Neuron (in vitro differentiated cells): ENCODE measurements around the gene MIEF1.
"Not testable (repeated sequence)": the region's sequence is repeated elsewhere in the genome, so short reads cannot be mapped to it uniquely, and the experiment has no call there.

Experiments
- H2AFZ ChIP-seq: one replicate; pipeline ENCODE4 v1.6.1; 2013; ENCODE audit warnings: low read depth, mild to moderate bottlenecking, inconsistent platforms, low read length, moderate library complexity
- H3K27me3 ChIP-seq: one replicate; pipeline ENCODE4 v1.6.1; 2013; ENCODE audit warnings: low read length; ENCODE audit not compliant: insufficient read depth
- H3K36me3 ChIP-seq: one replicate; pipeline ENCODE4 v1.6.1; 2013; ENCODE audit warnings: low read length; ENCODE audit not compliant: insufficient read depth
- H3K4me1 ChIP-seq: one replicate; pipeline ENCODE4 v1.6.1; 2013; ENCODE audit warnings: low read length; ENCODE audit not compliant: insufficient read depth
- H3K4me3 ChIP-seq: 2 replicates; pipeline ENCODE4 v1.5.1; 2013; ENCODE audit warnings: mild to moderate bottlenecking, low read length, moderate library complexity
- H3K9me3 ChIP-seq: one replicate; pipeline ENCODE4 v1.6.1; 2013; ENCODE audit warnings: low read length

Gene MIEF1

DNA sequence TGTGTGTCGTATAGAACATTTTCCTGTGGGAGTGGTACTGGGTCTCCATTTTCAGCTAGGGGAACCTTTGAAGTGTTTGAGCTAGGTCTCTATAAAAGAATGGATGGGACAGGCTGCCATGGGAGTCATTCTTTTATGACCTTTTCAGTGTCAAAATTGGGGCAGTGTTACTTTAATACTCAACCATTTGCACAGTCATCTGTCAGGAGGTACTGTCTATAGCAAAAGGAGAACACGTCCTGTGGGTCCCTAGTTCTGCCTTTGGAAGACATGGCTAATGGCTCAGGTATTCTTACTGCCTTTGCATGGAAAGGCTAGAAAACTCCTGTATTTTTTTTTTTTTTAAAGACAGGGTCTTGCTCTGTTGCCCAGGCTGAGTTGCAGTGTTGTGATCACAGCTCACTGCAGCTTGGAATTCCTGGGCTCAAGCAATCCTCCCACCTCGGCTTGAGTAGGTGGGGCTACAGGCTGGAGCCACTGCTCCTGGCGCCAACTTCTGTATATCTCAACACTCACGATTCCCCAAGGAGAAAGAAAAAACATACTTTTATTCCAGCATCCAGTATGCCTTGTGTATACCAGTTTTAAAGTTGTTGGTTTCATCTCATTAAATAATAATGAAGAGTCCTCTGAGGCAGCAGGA, 16.2 kb downstream of the MIEF1 start:
- no peaks in the 10 kb centered on the region for H3K9me3 ChIP-seq
- peak overlapping the region; percentile 96 for H3K4me3 ChIP-seq
- H3K4me1 ChIP-seq: peaks cover 29% of the 10 kb centered on the region
- no peaks in the 10 kb centered on the region for H3K27me3 ChIP-seq
- H2AFZ ChIP-seq: no peak overlapping the region
- peaks cover 57% of the 10 kb centered on the region for H3K36me3 ChIP-seq

DNA sequence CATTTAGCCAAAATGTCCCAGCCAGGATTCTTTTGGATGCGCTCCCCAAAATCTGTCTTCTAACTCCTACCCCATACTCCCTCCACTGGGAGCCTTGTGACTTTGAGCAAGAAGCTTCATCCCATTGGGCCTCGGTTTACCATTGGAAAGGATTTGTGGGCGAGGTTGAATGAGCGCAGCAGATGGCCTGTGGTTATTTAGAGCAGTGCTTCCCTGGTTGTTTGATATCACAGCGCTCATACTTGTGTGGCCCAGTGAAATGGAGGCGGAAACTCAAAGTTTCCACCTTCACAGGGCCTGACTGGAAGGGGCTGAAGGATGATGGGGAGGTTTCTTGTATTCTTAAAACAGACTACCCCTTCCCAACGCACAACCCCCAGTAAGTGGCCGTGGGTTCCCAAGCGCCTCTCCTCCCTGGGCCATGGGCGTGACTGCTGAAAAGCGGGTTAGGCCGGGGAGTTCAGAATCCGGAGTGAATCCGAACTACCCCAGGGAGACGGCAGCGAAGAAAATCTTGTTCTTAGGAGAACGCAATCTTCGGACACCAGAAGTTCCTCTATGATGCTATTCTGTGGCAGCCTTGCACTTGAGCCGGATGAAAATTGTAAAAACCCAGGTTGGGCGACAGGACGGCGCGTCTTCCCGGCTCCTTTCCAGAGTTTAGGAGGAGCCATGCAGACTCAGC, 17.0 kb downstream of the MIEF1 start:
- Histone ChIP-seq H3K4me1 (peaks cover 30% of the 10 kb centered on the region), H3K27me3 (no peaks in the 10 kb centered on the region), H3K4me3 (peak overlapping the region; percentile 96), H3K36me3 (peaks cover 53% of the 10 kb centered on the region), H3K9me3 (no peaks in the 10 kb centered on the region), H2AFZ (peak overlapping the region; percentile 13)

DNA sequence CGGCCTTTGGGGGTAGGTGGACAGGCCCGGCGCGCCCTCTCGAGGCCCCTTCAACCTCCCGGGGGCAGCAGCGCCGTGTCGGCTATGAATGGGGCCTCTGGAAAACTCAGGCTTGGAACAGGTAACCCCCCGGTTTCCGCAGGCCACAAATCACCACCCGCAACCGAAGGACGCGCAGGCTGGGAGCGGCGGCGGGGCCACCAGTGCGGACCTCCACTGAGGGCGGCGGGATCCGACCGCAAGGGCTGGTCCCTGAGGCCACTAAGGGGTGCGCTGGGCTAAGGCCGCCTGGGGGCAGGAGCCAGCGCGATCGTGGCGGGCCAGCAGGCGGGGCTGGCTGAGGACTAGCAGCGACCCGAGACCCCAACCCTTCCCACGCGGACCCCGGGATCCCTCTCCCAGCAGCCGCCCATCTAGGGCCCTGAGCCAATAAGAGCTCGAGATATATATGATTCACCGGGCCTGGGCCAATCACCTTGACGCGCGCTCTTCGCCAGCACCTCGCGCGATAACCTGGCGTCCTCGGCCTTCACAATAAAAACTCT, 17.7 kb downstream of the MIEF1 start:
- H3K4me3 ChIP-seq: peak overlapping the region; percentile 96
- no peaks in the 10 kb centered on the region for H3K27me3 ChIP-seq
- peaks cover 52% of the 10 kb centered on the region for H3K36me3 ChIP-seq
- no peaks in the 10 kb centered on the region for H3K9me3 ChIP-seq
- peak overlapping the region; percentile 60 for H2AFZ ChIP-seq
- peaks cover 35% of the 10 kb centered on the region for H3K4me1 ChIP-seq

DNA sequence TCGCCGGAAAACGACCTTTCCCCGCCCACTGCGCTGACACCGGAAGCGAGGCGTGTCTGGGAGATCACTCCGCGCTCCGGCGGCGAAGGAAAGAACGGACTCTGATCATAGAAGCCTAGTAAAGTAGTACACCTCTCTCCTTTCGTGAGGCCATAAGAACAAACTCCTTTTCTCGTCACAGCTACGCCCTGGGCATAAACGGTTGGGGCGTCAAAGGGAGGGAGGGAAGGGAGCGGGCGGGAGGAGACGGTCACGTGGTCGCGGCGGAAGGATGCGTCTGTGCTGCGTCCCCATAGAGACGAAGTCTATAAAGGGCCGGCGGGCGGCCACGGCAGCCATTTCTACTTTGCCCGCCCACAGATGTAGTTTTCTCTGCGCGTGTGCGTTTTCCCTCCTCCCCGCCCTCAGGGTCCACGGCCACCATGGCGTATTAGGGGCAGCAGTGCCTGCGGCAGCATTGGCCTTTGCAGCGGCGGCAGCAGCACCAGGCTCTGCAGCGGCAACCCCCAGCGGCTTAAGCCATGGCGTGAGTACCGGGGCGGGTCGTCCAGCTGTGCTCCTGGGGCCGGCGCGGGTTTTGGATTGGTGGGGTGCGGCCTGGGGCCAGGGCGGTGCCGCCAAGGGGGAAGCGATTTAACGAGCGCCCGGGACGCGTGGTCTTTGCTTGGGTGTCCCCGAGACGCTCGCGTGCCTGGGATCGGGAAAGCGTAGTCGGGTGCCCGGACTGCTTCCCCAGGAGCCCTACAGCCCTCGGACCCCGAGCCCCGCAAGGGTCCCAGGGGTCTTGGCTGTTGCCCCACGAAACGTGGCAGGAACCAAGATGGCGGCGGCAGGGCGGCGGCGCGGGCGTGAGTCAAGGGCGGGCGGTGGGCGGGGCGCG, 18.4 kb downstream of the MIEF1 start, which contains the start of gene ATF4:
Gene ATF4, plus strand, starts transcription at position 337 of the 880 bp plus-strand sequence. CDS start 884 bp downstream, outside the sequence.
- Histone ChIP-seq H3K9me3 (no peaks in the 10 kb centered on the region), H3K36me3 (peaks cover 45% of the 10 kb centered on the region), H3K27me3 (no peaks in the 10 kb centered on the region)

DNA sequence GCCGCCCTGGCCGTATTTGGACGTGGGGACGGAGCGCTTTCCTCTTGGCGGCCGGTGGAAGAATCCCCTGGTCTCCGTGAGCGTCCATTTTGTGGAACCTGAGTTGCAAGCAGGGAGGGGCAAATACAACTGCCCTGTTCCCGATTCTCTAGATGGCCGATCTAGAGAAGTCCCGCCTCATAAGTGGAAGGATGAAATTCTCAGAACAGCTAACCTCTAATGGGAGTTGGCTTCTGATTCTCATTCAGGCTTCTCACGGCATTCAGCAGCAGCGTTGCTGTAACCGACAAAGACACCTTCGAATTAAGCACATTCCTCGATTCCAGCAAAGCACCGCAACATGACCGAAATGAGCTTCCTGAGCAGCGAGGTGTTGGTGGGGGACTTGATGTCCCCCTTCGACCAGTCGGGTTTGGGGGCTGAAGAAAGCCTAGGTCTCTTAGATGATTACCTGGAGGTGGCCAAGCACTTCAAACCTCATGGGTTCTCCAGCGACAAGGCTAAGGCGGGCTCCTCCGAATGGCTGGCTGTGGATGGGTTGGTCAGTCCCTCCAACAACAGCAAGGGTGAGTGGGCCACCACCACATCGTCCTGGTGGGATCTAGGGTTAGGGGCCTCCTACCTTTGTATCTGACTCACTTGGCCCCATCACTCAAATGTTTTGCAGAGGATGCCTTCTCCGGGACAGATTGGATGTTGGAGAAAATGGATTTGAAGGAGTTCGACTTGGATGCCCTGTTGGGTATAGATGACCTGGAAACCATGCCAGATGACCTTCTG, 19.2 kb downstream of the MIEF1 start:
- H2AFZ ChIP-seq, H3K9me3 ChIP-seq, H3K27me3 ChIP-seq: not testable (repeated sequence)
- peak overlapping the region; percentile 96 for H3K4me3 ChIP-seq
- H3K36me3 ChIP-seq: peaks cover 38% of the 10 kb centered on the region
- H3K4me1 ChIP-seq: peaks cover 35% of the 10 kb centered on the region

More for the DNA sequence above, 18.4 kb downstream of the MIEF1 start, which contains the start of gene ATF4:
- H3K4me3 ChIP-seq: peak within 1 kb of the TSS; percentile 96
- peak within 1 kb of the TSS; percentile 60 for H2AFZ ChIP-seq
- H3K4me1 ChIP-seq: peaks cover 35% of the 10 kb centered on the region

DNA sequence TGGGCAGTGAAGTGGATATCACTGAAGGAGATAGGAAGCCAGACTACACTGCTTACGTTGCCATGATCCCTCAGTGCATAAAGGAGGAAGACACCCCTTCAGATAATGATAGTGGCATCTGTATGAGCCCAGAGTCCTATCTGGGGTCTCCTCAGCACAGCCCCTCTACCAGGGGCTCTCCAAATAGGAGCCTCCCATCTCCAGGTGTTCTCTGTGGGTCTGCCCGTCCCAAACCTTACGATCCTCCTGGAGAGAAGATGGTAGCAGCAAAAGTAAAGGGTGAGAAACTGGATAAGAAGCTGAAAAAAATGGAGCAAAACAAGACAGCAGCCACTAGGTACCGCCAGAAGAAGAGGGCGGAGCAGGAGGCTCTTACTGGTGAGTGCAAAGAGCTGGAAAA, 20.0 kb downstream of the MIEF1 start:
- peak overlapping the region; percentile 96 for H3K4me3 ChIP-seq
- not testable (repeated sequence) for H3K27me3 ChIP-seq, H3K9me3 ChIP-seq, H2AFZ ChIP-seq
- H3K4me1 ChIP-seq: peaks cover 35% of the 10 kb centered on the region
- peaks cover 35% of the 10 kb centered on the region for H3K36me3 ChIP-seq

DNA sequence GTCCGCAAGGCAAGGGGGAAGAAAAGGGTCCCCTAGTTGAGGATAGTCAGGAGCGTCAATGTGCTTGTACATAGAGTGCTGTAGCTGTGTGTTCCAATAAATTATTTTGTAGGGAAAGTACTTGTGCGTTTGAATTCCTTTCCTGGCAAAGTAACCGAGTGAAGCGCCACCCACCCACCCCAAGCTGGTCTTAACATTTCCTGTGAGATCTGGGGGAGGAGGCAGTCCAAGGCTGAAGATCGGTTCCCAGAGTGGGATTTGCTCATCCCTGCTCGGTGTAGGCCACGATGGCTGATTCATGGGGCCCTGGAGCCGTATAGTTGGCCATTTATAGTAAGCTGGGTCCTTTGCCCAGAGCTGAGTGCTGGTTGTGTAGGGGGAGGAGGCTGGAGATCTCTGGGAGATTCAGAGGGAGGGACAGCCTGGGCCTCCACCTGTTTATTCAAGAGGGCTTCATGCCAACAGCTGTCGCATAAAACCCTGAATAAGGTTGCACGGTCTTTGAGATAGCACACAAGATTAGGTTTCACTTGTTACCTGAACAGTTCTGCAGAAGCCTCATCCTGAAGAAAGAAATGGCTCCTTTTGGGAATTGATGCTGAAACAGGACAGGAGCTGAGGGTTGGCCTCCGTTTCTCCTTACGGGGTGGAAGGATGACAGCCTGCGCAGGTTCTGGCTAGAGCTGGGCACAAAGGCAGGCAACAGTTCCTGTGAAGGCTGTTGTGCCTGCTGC, 20.6 kb downstream of the MIEF1 start:
- Histone ChIP-seq H3K9me3 (no peaks in the 10 kb centered on the region), H3K4me3 (peak overlapping the region; percentile 96), H3K36me3 (peaks cover 35% of the 10 kb centered on the region), H3K4me1 (peaks cover 40% of the 10 kb centered on the region), H3K27me3 (no peaks in the 10 kb centered on the region), H2AFZ (no peak overlapping the region)

DNA sequence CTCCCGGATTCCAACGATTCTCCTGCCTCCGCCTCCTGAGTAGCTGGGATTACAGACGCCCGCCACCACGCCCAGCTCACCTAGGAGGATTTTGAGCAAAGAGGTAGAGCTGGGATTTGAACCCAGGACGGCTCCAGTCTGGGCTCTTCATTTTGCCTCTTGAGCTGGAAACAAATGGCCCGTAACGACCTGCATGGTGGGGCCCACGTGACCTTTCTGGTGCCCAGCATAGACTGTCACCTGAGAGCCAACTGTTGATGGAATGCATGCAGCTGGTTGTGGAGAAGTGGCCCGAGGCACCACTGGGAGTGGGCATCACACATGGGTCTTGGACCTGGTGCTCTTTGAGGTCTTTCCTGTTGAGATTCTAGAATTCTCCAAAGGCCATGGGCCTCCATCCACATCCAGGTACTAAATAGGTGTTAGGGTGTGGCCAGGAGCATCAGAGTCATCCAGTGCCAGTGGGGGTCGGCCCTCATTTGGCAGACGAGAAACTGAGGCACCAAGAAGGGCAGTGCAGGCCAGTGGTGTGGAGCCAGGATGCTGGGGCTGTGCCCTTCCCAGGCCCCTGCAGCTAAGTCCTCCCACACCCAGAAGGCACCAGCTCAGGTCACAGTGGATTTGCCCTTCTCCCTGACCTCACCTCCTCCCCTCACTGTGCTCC, 22.1 kb downstream of the MIEF1 start:
- Histone ChIP-seq H3K27me3 (no peaks in the 10 kb centered on the region), H3K4me1 (peaks cover 44% of the 10 kb centered on the region), H3K4me3 (no peak overlapping the region), H2AFZ (no peak overlapping the region), H3K9me3 (no peaks in the 10 kb centered on the region), H3K36me3 (peaks cover 37% of the 10 kb centered on the region)

DNA sequence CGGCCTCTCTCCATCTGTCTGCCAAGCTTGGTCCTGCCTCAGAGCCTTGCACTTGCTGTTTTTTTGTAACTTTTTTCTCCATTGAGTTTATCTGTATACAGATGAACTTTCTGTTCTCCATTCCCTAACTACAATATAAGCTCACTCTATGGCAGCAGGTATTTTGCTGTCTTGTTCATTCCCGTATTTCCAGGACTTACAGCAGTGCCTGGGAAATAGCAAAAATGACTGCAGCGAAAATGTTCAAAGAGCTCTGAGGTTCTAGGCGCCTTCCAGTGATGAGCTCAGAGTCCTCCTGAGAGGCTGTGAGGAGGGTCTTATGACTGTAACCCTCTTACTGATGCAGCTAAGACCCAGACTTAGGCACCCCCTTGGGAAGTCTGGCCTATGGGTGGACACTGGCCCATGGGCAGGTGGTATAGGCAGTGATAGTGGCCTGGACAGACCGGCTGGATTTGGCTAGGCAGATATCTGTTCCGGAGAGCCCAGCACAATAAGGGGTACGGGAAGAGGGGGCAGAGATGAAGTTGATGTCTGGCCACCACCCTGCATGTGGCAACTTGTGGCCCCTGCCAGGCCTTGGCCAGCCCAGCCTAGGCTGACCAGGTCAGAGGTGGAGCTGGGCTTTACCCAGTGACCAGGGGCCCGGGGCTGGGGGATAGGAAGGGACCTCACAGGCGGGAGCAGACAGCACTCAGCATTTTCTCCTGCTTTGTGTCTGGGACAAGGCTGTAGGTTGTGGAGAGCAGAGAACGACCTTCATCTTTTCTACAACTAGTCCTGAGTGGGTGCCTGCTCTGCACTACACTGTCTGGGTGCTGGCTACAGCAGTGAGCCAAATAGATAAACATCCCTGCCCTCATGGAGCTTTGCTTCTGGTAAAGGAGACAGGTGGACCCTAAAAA, 22.9 kb downstream of the MIEF1 start:
- Histone ChIP-seq H3K4me3 (no peak overlapping the region), H3K36me3 (peaks cover 44% of the 10 kb centered on the region)

DNA sequence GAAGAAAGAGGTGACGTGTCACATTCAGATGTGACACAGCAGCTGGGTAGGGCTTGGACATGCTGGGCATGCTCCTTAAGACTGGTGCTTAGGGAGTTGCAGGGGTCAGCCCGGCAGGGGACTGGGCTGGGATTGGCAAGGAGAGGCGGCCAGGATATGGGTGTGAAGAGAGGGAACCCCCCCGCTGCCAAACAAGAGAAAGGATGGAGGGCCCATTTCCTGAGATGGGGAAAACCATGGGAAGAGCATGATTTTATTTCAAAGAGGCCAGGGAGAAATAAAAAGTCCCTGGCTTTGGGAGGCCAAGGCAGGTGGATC, 23.5 kb downstream of the MIEF1 start:
- Histone ChIP-seq H2AFZ (no peak overlapping the region), H3K36me3 (peaks cover 44% of the 10 kb centered on the region)

More for the DNA sequence above, 22.9 kb downstream of the MIEF1 start:
- H3K4me1 ChIP-seq: peaks cover 45% of the 10 kb centered on the region
- H3K9me3 ChIP-seq: no peaks in the 10 kb centered on the region
- no peaks in the 10 kb centered on the region for H3K27me3 ChIP-seq
- no peak overlapping the region for H2AFZ ChIP-seq

DNA sequence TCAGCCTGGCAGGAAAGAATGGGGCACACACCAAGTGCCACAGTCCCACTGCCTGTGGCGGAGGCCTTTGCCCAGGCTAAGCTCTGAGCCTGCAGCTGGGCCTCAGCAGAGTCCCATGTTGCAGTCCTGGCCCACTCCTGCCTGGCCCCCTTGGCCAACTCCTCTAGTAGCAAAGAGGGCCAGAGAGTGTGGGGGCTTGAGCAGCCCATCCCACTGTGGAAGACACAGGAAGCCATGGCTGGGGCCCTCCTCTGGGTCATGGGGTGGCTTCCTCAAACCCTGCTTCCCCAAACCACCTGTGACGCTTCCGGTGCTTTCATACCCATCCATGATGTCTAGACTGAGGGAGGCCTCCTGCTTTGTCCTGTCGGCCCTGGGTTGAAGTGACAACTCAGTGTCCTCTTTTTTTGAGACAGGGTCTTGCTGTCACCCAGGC, 24.7 kb downstream of the MIEF1 start:
- Histone ChIP-seq H3K4me1 (peaks cover 52% of the 10 kb centered on the region), H2AFZ (no peak overlapping the region), H3K9me3 (no peaks in the 10 kb centered on the region), H3K27me3 (no peaks in the 10 kb centered on the region), H3K36me3 (peaks cover 42% of the 10 kb centered on the region), H3K4me3 (no peak overlapping the region)

More for the DNA sequence above, 23.5 kb downstream of the MIEF1 start:
- no peak overlapping the region for H3K4me3 ChIP-seq
- H3K27me3 ChIP-seq: no peaks in the 10 kb centered on the region
- H3K4me1 ChIP-seq: peaks cover 45% of the 10 kb centered on the region
- no peaks in the 10 kb centered on the region for H3K9me3 ChIP-seq
